C4-2B (cell line): ENCODE measurements around the gene ACOT2.
"Not testable (repeated sequence)": the region's sequence is repeated elsewhere in the genome, so short reads cannot be mapped to it uniquely, and the experiment has no call there.

Experiments used
- CTCF ChIP-seq: fragments of 450-650 bp; conservative IDR thresholded peaks from 2 replicates; pipeline ENCODE4 v1.5.1; 2017; ENCODE audit warnings: mild to moderate bottlenecking
- ZFX ChIP-seq: fragments of 450-650 bp; IDR thresholded peaks from 2 replicates; pipeline ENCODE4 v1.6.1; 2017

- TF ChIP-seq CTCF: peak; percentile 80
- TF ChIP-seq ZFX: not testable (repeated sequence)
Observed at GRCh38 chr14:73539017-73539416, 30.0 kb upstream of the ACOT2 start.
